Esophagus muscularis mucosa (tissue), 3 donors: Measurements from ENCODE around the gene GREM1.

Experiments
- POLR2A ChIP-seq: fragments of 450-650 bp; IDR thresholded peaks from one replicate; pipeline ENCODE4 v1.6.1; 2017; ENCODE audit warnings: antibody characterized with exemption, moderate library complexity, mild to moderate bottlenecking, low read depth
- TF ChIP-seq, protein P1 (sequence below), 3 experiments: fragments of 200-600 bp in 2 of 3; fragments of 450-650 bp in 1 of 3; sonication (generic) in 2 of 3; IDR thresholded peaks; one replicate each; pipeline ENCODE4 v1.5.1; 2017 to 2019; ENCODE audit warnings: antibody characterized with exemption in 3 of 3, mild to moderate bottlenecking in 2 of 3, moderate library complexity in 1 of 3

- TF ChIP-seq, protein P1, sequence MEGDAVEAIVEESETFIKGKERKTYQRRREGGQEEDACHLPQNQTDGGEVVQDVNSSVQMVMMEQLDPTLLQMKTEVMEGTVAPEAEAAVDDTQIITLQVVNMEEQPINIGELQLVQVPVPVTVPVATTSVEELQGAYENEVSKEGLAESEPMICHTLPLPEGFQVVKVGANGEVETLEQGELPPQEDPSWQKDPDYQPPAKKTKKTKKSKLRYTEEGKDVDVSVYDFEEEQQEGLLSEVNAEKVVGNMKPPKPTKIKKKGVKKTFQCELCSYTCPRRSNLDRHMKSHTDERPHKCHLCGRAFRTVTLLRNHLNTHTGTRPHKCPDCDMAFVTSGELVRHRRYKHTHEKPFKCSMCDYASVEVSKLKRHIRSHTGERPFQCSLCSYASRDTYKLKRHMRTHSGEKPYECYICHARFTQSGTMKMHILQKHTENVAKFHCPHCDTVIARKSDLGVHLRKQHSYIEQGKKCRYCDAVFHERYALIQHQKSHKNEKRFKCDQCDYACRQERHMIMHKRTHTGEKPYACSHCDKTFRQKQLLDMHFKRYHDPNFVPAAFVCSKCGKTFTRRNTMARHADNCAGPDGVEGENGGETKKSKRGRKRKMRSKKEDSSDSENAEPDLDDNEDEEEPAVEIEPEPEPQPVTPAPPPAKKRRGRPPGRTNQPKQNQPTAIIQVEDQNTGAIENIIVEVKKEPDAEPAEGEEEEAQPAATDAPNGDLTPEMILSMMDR (IDR thresholded peaks at IDR 0.05), result no peak
- TF ChIP-seq POLR2A, result no peak
Measured at GRCh38 chr15:32730677-32731654, 13.2 kb downstream of the GREM1 start.
